ENCODE data around the gene TNKS1BP1. TPM values are rescaled to one million over a fixed set of nuclear protein-coding genes. Genes with fewer than 3 reads are reported as not detected.
"Not testable (repeated sequence)": the region's sequence is repeated elsewhere in the genome, so short reads cannot be mapped to it uniquely, and the experiment has no call there.

Gene TNKS1BP1
- total and polyA plus RNA-seq, 7 donors: 63.9 to 288 (median 80.1) TPM

DNA sequence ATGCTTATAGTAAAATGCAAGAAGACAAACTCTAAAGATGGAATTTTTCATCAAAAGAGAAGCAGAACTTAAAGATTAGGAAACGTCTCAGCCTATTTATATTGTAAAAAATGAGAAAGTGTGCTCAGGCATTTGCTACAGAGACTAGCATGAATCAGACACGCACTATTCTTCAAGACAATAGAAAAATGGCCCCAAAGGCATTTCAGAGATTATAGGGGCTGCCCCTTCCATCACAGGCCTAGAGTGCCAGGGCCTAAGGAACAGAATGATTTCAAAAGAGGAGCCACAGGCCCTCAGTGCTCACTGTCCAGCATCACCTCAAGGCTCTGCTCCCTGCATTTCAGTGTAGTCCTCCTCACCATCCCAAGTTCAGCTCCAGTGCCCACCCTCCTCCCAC is 27.5 kb downstream of the TNKS1BP1 start:
- no peak for ATAC-seq
- Histone ChIP-seq H3K4me3 (no peak overlapping the region), H3K27me3 (ENCODE audit: insufficient read depth in 3 of 3, low read length in 2 of 3) (no peaks in the 10 kb centered on the region), H3K27ac (no peak overlapping the region), H3K9me3 (no peaks in the 10 kb centered on the region), H3K4me1 (peaks cover 3% of the 10 kb centered on the region), H3K36me3 (ENCODE audit: insufficient read depth in 1 of 2, low read depth in 1 of 2) (peaks cover 19 to 40% of the 10 kb centered on the region in 2 donors)
- intact Hi-C loops (cut with DNase I): no loop called here
- WGBS, 3 donors: 92 to 94% (median 92%) methylated on average over 2 of the region's 2 CpGs
- TF ChIP-seq, protein P1, sequence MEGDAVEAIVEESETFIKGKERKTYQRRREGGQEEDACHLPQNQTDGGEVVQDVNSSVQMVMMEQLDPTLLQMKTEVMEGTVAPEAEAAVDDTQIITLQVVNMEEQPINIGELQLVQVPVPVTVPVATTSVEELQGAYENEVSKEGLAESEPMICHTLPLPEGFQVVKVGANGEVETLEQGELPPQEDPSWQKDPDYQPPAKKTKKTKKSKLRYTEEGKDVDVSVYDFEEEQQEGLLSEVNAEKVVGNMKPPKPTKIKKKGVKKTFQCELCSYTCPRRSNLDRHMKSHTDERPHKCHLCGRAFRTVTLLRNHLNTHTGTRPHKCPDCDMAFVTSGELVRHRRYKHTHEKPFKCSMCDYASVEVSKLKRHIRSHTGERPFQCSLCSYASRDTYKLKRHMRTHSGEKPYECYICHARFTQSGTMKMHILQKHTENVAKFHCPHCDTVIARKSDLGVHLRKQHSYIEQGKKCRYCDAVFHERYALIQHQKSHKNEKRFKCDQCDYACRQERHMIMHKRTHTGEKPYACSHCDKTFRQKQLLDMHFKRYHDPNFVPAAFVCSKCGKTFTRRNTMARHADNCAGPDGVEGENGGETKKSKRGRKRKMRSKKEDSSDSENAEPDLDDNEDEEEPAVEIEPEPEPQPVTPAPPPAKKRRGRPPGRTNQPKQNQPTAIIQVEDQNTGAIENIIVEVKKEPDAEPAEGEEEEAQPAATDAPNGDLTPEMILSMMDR (IDR thresholded peaks at IDR 0.05): no peak
- DNase-seq: no peak

DNA sequence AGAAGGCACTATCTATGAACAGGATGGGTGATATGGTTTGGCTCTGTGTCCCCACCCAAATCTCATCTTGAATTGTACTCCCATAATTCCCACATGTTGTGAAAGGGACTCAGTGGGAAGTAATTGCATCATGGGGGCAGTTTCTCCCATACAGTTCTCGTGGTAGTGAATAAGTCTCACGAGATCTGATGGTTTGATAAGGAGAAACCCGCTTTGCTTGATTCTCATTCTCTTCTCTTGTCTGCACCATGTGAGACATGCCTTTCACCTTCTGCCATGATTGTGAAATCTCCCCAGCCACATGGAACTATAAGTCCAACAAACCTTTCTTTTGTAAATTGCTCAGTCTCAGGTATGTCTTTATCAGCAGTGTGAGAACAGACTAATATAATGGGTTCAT is 28.5 kb downstream of the TNKS1BP1 start:
- intact Hi-C loops (cut with DNase I); H3K27me3 ChIP-seq (ENCODE audit: insufficient read depth in 3 of 3, low read length in 2 of 3); H3K27ac ChIP-seq; DNase-seq; H3K4me1 ChIP-seq; H3K9me3 ChIP-seq; H3K4me3 ChIP-seq: not testable (repeated sequence)
- peaks cover 18 to 30% of the 10 kb centered on the region in 2 donors for H3K36me3 ChIP-seq (ENCODE audit: insufficient read depth in 1 of 2, low read depth in 1 of 2)
- WGBS, 3 donors: 92 to 94% (median 93%) methylated on average over 3 of the region's 3 CpGs
- peak in 1 of 4 donors; percentile 1 for ATAC-seq

DNA sequence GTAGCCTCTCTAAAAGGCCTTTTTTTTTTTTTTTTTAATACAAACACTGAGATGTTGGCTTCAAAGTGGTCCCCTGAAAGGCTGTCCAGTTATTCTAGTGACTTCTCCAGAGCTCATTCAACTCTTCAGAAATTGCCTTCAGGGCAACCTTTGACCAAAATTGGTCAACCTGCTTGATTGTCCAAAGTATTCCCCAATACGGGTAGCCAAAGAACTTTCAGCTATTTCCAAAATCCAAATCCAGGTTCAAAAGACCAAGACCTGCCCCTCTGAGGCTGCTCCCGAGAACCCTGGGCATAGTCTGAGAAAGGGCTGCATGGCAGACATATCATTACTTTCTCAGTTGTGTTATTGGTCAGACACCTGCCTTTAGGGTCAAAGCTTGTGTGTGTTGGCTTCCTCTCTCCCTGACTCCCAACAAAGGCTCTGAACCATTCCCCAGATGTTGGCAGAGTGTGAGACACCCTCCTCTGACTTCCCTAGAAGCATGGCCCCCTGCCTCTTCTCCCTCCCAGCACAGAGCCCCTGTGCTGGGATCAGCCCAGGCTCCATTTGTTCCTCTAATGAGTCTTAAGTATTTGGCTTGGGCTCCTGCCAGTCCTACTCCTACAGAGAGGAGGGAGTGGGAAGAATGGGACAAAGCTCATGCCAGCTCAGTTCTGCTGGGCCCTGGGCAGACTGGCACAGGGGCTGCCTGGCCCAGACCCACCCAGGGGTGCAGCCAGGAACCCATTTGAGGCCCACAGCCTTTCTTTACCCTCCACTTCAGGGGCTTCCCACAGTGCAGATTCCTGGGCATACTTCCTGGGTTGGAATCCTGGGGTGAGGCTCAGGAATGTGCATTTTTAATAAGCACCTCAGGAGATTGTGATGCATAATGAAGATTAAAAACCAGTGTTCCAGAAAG is 30.3 kb downstream of the TNKS1BP1 start:
- Histone ChIP-seq H3K36me3 (ENCODE audit: insufficient read depth in 1 of 2, low read depth in 1 of 2) (peaks cover 6 to 12% of the 10 kb centered on the region in 2 donors), H3K27ac (no peak overlapping the region), H3K27me3 (ENCODE audit: insufficient read depth in 3 of 3, low read length in 2 of 3) (no peaks in the 10 kb centered on the region), H3K4me3 (no peak overlapping the region), H3K4me1 (peaks cover 3% of the 10 kb centered on the region), H3K9me3 (no peaks in the 10 kb centered on the region)
- intact Hi-C loops (cut with DNase I): no loop called here
- TF ChIP-seq, protein P1 (IDR thresholded peaks at IDR 0.05): no peak
- DNase-seq: no peak
- peak; percentile 9 to 39 (median 34) for ATAC-seq
- 79 to 94% (median 86%) methylated on average over 2 of the region's 2 CpGs for WGBS, 3 donors

DNA sequence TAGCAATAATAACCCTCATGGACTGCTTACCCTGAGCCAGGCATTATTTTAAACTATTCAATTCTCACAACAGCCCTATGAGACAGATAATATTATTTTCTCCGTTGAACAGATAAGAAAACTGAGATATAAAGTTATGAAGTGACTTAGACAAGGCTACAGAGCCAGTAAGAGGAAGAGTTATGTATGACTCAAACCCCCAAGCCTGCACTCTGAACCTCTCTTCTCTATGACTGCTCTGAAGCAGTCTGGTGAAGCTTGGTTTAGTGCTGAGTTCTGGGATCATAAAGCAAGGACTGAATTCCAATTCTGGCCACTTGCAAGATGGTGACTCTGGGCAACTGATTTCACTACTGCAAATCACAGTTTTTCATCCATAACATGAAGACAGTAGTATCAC is 34.5 kb downstream of the TNKS1BP1 start:
- intact Hi-C loops (cut with DNase I): no loop called here
- H3K9me3 ChIP-seq: no peaks in the 10 kb centered on the region
- DNase-seq (no peak), ATAC-seq (no peak)
- WGBS, 3 donors: 85 to 92% (median 91%) methylated on average over 1 of the region's 1 CpG
- no peak overlapping the region for H3K27ac ChIP-seq
- peaks cover 3% of the 10 kb centered on the region for H3K4me1 ChIP-seq
- no peak overlapping the region for H3K4me3 ChIP-seq
- no peaks in the 10 kb centered on the region for H3K27me3 ChIP-seq (ENCODE audit: insufficient read depth in 3 of 3, low read length in 2 of 3)
- H3K36me3 ChIP-seq (ENCODE audit: insufficient read depth in 1 of 2, low read depth in 1 of 2): no peaks in the 10 kb centered on the region
- TF ChIP-seq, protein P1 (IDR thresholded peaks at IDR 0.05): no peak

DNA sequence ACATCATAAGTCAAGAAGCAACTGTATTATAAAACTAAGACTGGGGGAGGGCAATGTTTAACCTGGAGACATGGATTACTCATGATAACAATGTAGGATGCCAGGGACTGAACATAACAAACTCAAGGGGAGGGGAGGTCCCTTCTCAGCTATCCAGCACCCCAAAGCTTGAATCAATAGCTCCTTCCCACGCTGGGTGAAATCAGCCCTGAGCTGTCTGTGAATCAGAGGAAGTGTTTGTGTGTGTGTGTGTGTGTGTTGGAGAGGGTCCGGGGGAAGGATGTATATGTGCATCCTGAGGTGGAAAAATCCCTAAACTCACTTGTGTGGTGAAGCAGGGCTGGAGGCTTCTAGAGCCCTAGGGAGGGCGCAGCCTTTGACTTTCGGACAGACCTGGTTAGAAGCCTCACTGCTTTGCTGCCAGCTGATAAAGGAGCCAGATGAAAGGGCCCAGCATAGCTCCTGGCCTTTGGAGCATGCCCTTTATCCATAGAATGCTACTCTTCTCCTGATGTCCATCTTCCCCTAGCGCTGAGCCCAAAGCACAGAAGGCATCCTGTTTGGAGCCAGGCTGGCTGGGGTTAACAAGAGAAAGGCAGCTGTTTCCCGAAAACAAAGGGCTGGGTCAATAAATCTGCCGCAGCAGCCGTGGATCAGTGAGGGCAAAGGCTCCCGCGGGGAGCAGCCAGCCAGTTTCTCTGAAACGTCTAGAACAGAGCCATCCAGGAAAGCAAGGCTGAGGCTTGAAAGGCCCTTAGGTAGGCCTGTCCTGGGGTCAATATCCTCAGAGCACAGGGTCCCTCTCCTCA is 35.8 kb downstream of the TNKS1BP1 start:
- H3K27ac ChIP-seq: peak overlapping the region; percentile 23
- peaks cover 3% of the 10 kb centered on the region for H3K4me1 ChIP-seq
- H3K27me3 ChIP-seq (ENCODE audit: insufficient read depth in 3 of 3, low read length in 2 of 3): no peaks in the 10 kb centered on the region
- intact Hi-C loops (cut with DNase I): no loop called here
- WGBS, 3 donors: 21 to 27% (median 24%) methylated on average over 11 of the region's 11 CpGs
- no peak for ATAC-seq
- TF ChIP-seq, protein P1 (IDR thresholded peaks at IDR 0.05): no peak
- H3K9me3 ChIP-seq: no peaks in the 10 kb centered on the region
- no peak overlapping the region for H3K4me3 ChIP-seq
- H3K36me3 ChIP-seq (ENCODE audit: insufficient read depth in 1 of 2, low read depth in 1 of 2): no peaks in the 10 kb centered on the region
- no peak for DNase-seq
